MCF 10A (cell line): ENCODE results near the gene SPPL2B. TPM values are rescaled to one million over a fixed set of nuclear protein-coding genes. Genes with fewer than 3 reads are reported as not detected.
"Not testable (repeated sequence)": the region's sequence is repeated elsewhere in the genome, so short reads cannot be mapped to it uniquely, and the experiment has no call there.

Experiments
- BruUV-seq: library from RNA; stranded (reverse); fragments of 400-500 nt; replicated peaks from 2 replicates; lab custom pipeline; 2021; lab: Mats Ljungman, UMichigan
- CTCF ChIA-PET: fragments of 300-600 bp; sonication (Branson Sonifier 250); formaldehyde crosslinking; extraction: SDS; loops from one replicate; lab custom pipeline; 2021; ENCODE audit warnings: antibody characterized with exemption, inconsistent platforms; lab: Yijun Ruan, JAX
- POLR2A ChIA-PET: fragments of 300-600, 350-650 bp; sonication (Branson Sonifier 250); formaldehyde crosslinking; extraction: SDS; loops from one replicate; lab custom pipeline; 2020; ENCODE audit warnings: antibody characterized with exemption, inconsistent platforms; lab: Yijun Ruan, JAX
- DNase-seq: peaks from one replicate; pipeline ENCODE4 v3.0.0-alpha.2; 2018; ENCODE audit not compliant: unreplicated experiment
- H3K27ac Mint-ChIP-seq: one replicate; pipeline ENCODE4 v1.8.0; 2022; ENCODE audit warnings: mild to moderate bottlenecking, low read depth, mixed read lengths; ENCODE audit not compliant: unreplicated experiment
- H3K27me3 Mint-ChIP-seq: one replicate; pipeline ENCODE4 v1.8.0; 2022; ENCODE audit warnings: mixed read lengths; ENCODE audit not compliant: insufficient read depth, unreplicated experiment
- H3K36me3 Mint-ChIP-seq: one replicate; pipeline ENCODE4 v1.8.0; 2022; ENCODE audit warnings: mild to moderate bottlenecking, moderate library complexity, mixed read lengths; ENCODE audit not compliant: insufficient read depth, unreplicated experiment
- H3K4me1 Mint-ChIP-seq: one replicate; pipeline ENCODE4 v1.8.0; 2022; ENCODE audit warnings: mixed read lengths; ENCODE audit not compliant: insufficient read depth, unreplicated experiment
- H3K4me3 Mint-ChIP-seq: one replicate; pipeline ENCODE4 v1.8.0; 2022; ENCODE audit warnings: mild to moderate bottlenecking, moderate library complexity, mixed read lengths; ENCODE audit not compliant: unreplicated experiment
- H3K9me3 Mint-ChIP-seq: one replicate; pipeline ENCODE4 v1.8.0; 2022; ENCODE audit warnings: mixed read lengths; ENCODE audit not compliant: unreplicated experiment
- CTCF ChIP-seq: fragments of 200-600 bp; IDR thresholded peaks from one replicate; pipeline ENCODE4 v1.8.0; 2022; ENCODE audit warnings: antibody characterized with exemption, mild to moderate bottlenecking; ENCODE audit not compliant: unreplicated experiment
- intact Hi-C: fragments of 100-400 bp; cut with micrococcal nuclease; formaldehyde crosslinking; loops from 2 replicates; pipeline ENCODE4 v1.14.1; 2022
- total RNA-seq: library from RNA; stranded (reverse); gene quantifications from 2 replicates; pipeline ENCODE4 v1.2.3, GENCODE V29; 2022

SPPL2B gene
- total RNA-seq, 1 experiment from 2014 or later = 70.1 TPM

GRCh38 chr19:2394442-2395292, 66.2 kb downstream of the SPPL2B start:
- Mint-ChIP-seq H3K4me1 (peaks cover 5% of the 10 kb centered on the region), H3K36me3 (no peaks in the 10 kb centered on the region), H3K27me3 (no peaks in the 10 kb centered on the region), H3K27ac (no peak overlapping the region), H3K9me3 (no peaks in the 10 kb centered on the region), H3K4me3 (no peak overlapping the region)
- CTCF ChIA-PET = interaction anchor here (0.5 to 1.6 kb wide), 4 partner anchors 157 to 279 kb away, joined by 3 to 6 read pairs (median 3); no protein-coding TSS in a partner anchor
- no peak for DNase-seq
- TF ChIP-seq CTCF = no peak
- intact Hi-C loops = no loop called here
- POLR2A ChIA-PET = interaction anchor here (1.4 to 1.6 kb wide), 2 partner anchors 16 to 157 kb away, joined by 3 to 4 read pairs; no protein-coding TSS in a partner anchor
- BruUV-seq = no TSS peak

GRCh38 chr19:2395293-2395829, 66.9 kb downstream of the SPPL2B start:
- BruUV-seq, H3K36me3 Mint-ChIP-seq, H3K4me3 Mint-ChIP-seq, intact Hi-C loops, H3K4me1 Mint-ChIP-seq, H3K27me3 Mint-ChIP-seq, H3K27ac Mint-ChIP-seq, DNase-seq, H3K9me3 Mint-ChIP-seq: not testable (repeated sequence)
- CTCF ChIA-PET = interaction anchor here (0.5 to 1.6 kb wide), 2 partner anchors 158 to 280 kb away, joined by 3 to 6 read pairs; no protein-coding TSS in a partner anchor
- POLR2A ChIA-PET = interaction anchor here (0.6 to 1.4 kb wide), 3 partner anchors 16 to 158 kb away, joined by 3 read pairs; no protein-coding TSS in a partner anchor

- H3K9me3 Mint-ChIP-seq, H3K4me3 Mint-ChIP-seq, H3K27me3 Mint-ChIP-seq, H3K36me3 Mint-ChIP-seq, BruUV-seq, H3K4me1 Mint-ChIP-seq, intact Hi-C loops, DNase-seq, H3K27ac Mint-ChIP-seq: not testable (repeated sequence)
- ChIA-PET CTCF (interaction anchor here (0.6 kb wide), 2 partner anchors 136 to 305 kb away, joined by 3 to 4 read pairs; no protein-coding TSS in a partner anchor), POLR2A (interaction anchor here (0.6 kb wide), 1 partner anchor 19 kb away, joined by 3 read pairs; no protein-coding TSS in a partner anchor)
These were observed 68.7 kb downstream of the SPPL2B start for GRCh38 chr19:2397173-2397572.

- intact Hi-C loops = no loop called here
- no peak for DNase-seq
- CTCF ChIA-PET = interaction anchor here (0.6 kb wide), 1 partner anchor 17 kb away, joined by 3 read pairs; no protein-coding TSS in a partner anchor
These were observed 70.3 kb downstream of the SPPL2B start for GRCh38 chr19:2398735-2399305.

More at GRCh38 chr19:2398735-2399305, 70.3 kb downstream of the SPPL2B start:
- H3K36me3 Mint-ChIP-seq = no peaks in the 10 kb centered on the region
- H3K9me3 Mint-ChIP-seq = peaks cover 7% of the 10 kb centered on the region
- peaks cover 5% of the 10 kb centered on the region for H3K4me1 Mint-ChIP-seq
- H3K27ac Mint-ChIP-seq = no peak overlapping the region
- no peaks in the 10 kb centered on the region for H3K27me3 Mint-ChIP-seq
- BruUV-seq = no TSS peak
- H3K4me3 Mint-ChIP-seq = no peak overlapping the region
- no peak for TF ChIP-seq CTCF
- POLR2A ChIA-PET = interaction anchor here (0.8 kb wide), 1 partner anchor 18 kb away, joined by 4 read pairs; no protein-coding TSS in a partner anchor
